ENCODE data around the gene ZNF768.
"Not testable (repeated sequence)": the region's sequence is repeated elsewhere in the genome, so short reads cannot be mapped to it uniquely, and the experiment has no call there.

The ZNF768 gene

GRCh38 chr16:30555315-30556124 lies 29.2 kb upstream of the ZNF768 start:
- DNase-seq = no peak

GRCh38 chr16:30554557-30555314 lies 28.4 kb upstream of the ZNF768 start:
- DNase-seq = no peak

GRCh38 chr16:30553393-30553899 lies 27.1 kb upstream of the ZNF768 start:
- DNase-seq = no peak

GRCh38 chr16:30552956-30553355 lies 26.6 kb upstream of the ZNF768 start:
- no peak for DNase-seq

GRCh38 chr16:30551781-30552180 lies 25.4 kb upstream of the ZNF768 start:
- no peak for DNase-seq

GRCh38 chr16:30548416-30549253 lies 22.3 kb upstream of the ZNF768 start:
- no peak for DNase-seq

- DNase-seq = no peak
Measured at GRCh38 chr16:30546115-30546514, 19.7 kb upstream of the ZNF768 start.

- DNase-seq = no peak
Measured at GRCh38 chr16:30543067-30543466, 16.7 kb upstream of the ZNF768 start.

- DNase-seq = no peak
Measured at GRCh38 chr16:30541502-30542329, 15.3 kb upstream of the ZNF768 start.

- not testable (repeated sequence) for DNase-seq
Measured at GRCh38 chr16:30540916-30541464, 14.6 kb upstream of the ZNF768 start.

- not testable (repeated sequence) for DNase-seq
Measured at GRCh38 chr16:30539986-30540526, 13.7 kb upstream of the ZNF768 start.

- DNase-seq = no peak
Measured at GRCh38 chr16:30539000-30539964, 12.9 kb upstream of the ZNF768 start.

- not testable (repeated sequence) for DNase-seq
Measured at GRCh38 chr16:30536391-30537024, 10.1 kb upstream of the ZNF768 start.

GRCh38 chr16:30535777-30536190 lies 9.4 kb upstream of the ZNF768 start:
- DNase-seq = peak; percentile 82

GRCh38 chr16:30535106-30535776 lies 8.9 kb upstream of the ZNF768 start:
- DNase-seq = peak; percentile 66

- peak; percentile 94 for DNase-seq
Measured at GRCh38 chr16:30534368-30535105, 8.2 kb upstream of the ZNF768 start, which contains the start of gene ZNF747. Gene ZNF747 (minus strand): TSS chr16:30534858. CDS start chr16:30534679, 179 bp downstream.

GRCh38 chr16:30533748-30534367 lies 7.5 kb upstream of the ZNF768 start:
- peak; percentile 22 for DNase-seq

- no peak for DNase-seq
Measured at GRCh38 chr16:30533146-30533522, 6.8 kb upstream of the ZNF768 start.
